ENCODE measurements around the gene ADCY9.

GRCh38 chr16:4046221-4046620 lies 70.0 kb downstream of the ADCY9 start:
- no peak for TF ChIP-seq HIC1 (tag by site-specific recombination; IDR thresholded peaks at IDR 0.05)
- TF ChIP-seq RBAK (tag by site-specific recombination; IDR thresholded peaks at IDR 0.05), result no peak
- TF ChIP-seq CTCF (tag by site-specific recombination; IDR thresholded peaks at IDR 0.05), result no peak
- TF ChIP-seq ZNF133 (tag by site-specific recombination; IDR thresholded peaks at IDR 0.05), result no peak
- TF ChIP-seq REPIN1 (tag by site-specific recombination; IDR thresholded peaks at IDR 0.05; ENCODE audit: low read depth), result no peak
- TF ChIP-seq ZNF155 (tag by site-specific recombination; IDR thresholded peaks at IDR 0.05), result no peak
- TF ChIP-seq HOXA7 (CRISPR knock-in tag; IDR thresholded peaks at IDR 0.05; ENCODE audit: borderline replicate concordance), result no peak
- TF ChIP-seq YY1 (tag by site-specific recombination; IDR thresholded peaks at IDR 0.05), result no peak
- no peak for TF ChIP-seq ZNF776 (tag by site-specific recombination; IDR thresholded peaks at IDR 0.05; ENCODE audit: borderline replicate concordance)
- TF ChIP-seq GLI2 (tag by site-specific recombination; IDR thresholded peaks at IDR 0.05; ENCODE audit: borderline replicate concordance, low read depth), result no peak
- no peak for TF ChIP-seq ZNF610 (tag by site-specific recombination; IDR thresholded peaks at IDR 0.05; ENCODE audit: borderline replicate concordance)
- no peak for TF ChIP-seq MYNN (tag by site-specific recombination; IDR thresholded peaks at IDR 0.05; ENCODE audit: borderline replicate concordance)
- TF ChIP-seq ZNF639 (tag by site-specific recombination; IDR thresholded peaks at IDR 0.05), result no peak
